Lung (tissue), 12 donors: Measurements from ENCODE around the gene OTUD1. TPM values are rescaled to one million over a fixed set of nuclear protein-coding genes. Genes with fewer than 3 reads are reported as not detected.

Source experiments
- ATAC-seq: fragments of 200-7000 bp; cut with Tn5 transposase; one replicate; pipeline ENCODE4 v1.9.1; 2020; ENCODE audit warnings: moderate number of reproducible peaks; ENCODE audit not compliant: insufficient read depth, low FRiP score
- DNase-seq, 3 donors: peaks; one replicate each; pipeline ENCODE4 v3.0.0-alpha.2; 2013 to 2017
- H3K27ac ChIP-seq, 2 donors: one replicate each; pipeline ENCODE4 v1.5.1; 2013; ENCODE audit warnings: mild to moderate bottlenecking in 2 of 2, moderate library complexity in 2 of 2, control low read depth in 1 of 2, inconsistent platforms in 1 of 2, low read depth in 1 of 2, low read length in 1 of 2
- H3K27me3 ChIP-seq, 3 donors: one replicate each; pipeline ENCODE4 v1.5.1; 2013; ENCODE audit warnings: low read length in 2 of 3; ENCODE audit not compliant: control insufficient read depth in 3 of 3, insufficient read depth in 3 of 3
- H3K36me3 ChIP-seq, 4 donors: one replicate each; pipeline ENCODE4 v1.5.1; 2013; ENCODE audit warnings: low read length in 4 of 4, mild to moderate bottlenecking in 1 of 4, moderate library complexity in 1 of 4; ENCODE audit not compliant: control insufficient read depth in 4 of 4, insufficient read depth in 4 of 4
- H3K4me1 ChIP-seq, 5 donors: one replicate each; pipeline ENCODE4 v1.5.1; 2013; ENCODE audit warnings: low read length in 5 of 5, mild to moderate bottlenecking in 2 of 5, moderate library complexity in 1 of 5; ENCODE audit not compliant: control insufficient read depth in 5 of 5, insufficient read depth in 5 of 5
- H3K4me3 ChIP-seq: one replicate; pipeline ENCODE4 v1.5.1; 2013; ENCODE audit warnings: mild to moderate bottlenecking, control low read depth, moderate library complexity
- H3K9ac ChIP-seq, 2 donors: one replicate each; pipeline ENCODE4 v1.5.1; 2013; ENCODE audit warnings: low read length in 2 of 2, control low read depth in 1 of 2; ENCODE audit not compliant: insufficient read depth in 1 of 2
- H3K9me3 ChIP-seq, 4 donors: one replicate each; pipeline ENCODE4 v1.5.1; 2013; ENCODE audit warnings: low read length in 3 of 4, mild to moderate bottlenecking in 1 of 4, moderate library complexity in 1 of 4; ENCODE audit not compliant: control insufficient read depth in 4 of 4, insufficient read depth in 3 of 4
- CTCF ChIP-seq: IDR thresholded peaks from 2 replicates; pipeline ENCODE4 v1.5.1; 2012; ENCODE audit warnings: mild to moderate bottlenecking; ENCODE audit errors: control extremely low read depth, extremely low read depth
- WGBS, 2 donors: extraction: QIAGEN DNeasy Blood & Tissue Kit; methylation state at CpG; one replicate each; pipeline ENCODE4 v1.1.7; 2013; 5-methylcytosine and 5-hydroxymethylcytosine counted together
- polyA plus RNA-seq, 2 donors: library from polyadenylated mRNA; stranded (reverse); fragments of 200-250 nt; gene quantifications; one replicate each; pipeline ENCODE4 v1.2.1, GENCODE V29; 2013
- total RNA-seq, 2 donors: library from RNA; depleted of rRNA in 1 of 2; stranded (reverse); fragments of >200 nt in 1 of 2; gene quantifications; one replicate each; pipeline ENCODE4 v1.2.1, GENCODE V29; 2014 to 2021
- donor health status: control.
- donor health status: control.
- donor health status: Bipolar disorder and iron deficiency.
- donor health status: healthy.
- donor health status: DM: yes; HTN: yes; CAD: no.

OTUD1 gene
- total and polyA plus RNA-seq, 4 donors: 10.3 to 24.9 (median 18.2) TPM

GRCh38 chr10:23433701-23434100 is 5.2 kb upstream of the OTUD1 start:
- no peaks in the 10 kb centered on the region for H3K36me3 ChIP-seq
- H3K9me3 ChIP-seq: no peaks in the 10 kb centered on the region
- no peak for TF ChIP-seq CTCF
- H3K4me3 ChIP-seq: no peak overlapping the region
- ATAC-seq: no peak
- peaks cover 0 to 2% (median 0%) of the 10 kb centered on the region in 5 donors for H3K4me1 ChIP-seq
- DNase-seq: no peak
- H3K27ac ChIP-seq: no peak overlapping the region
- 65 to 74% methylated on average over 2 of the region's 2 CpGs for WGBS, 2 donors
- no peak overlapping the region for H3K9ac ChIP-seq
- H3K27me3 ChIP-seq: no peaks in the 10 kb centered on the region

GRCh38 chr10:23435378-23435777 is 3.5 kb upstream of the OTUD1 start:
- Histone ChIP-seq H3K4me1 (peaks cover 0 to 4% (median 0%) of the 10 kb centered on the region in 5 donors), H3K27me3 (no peaks in the 10 kb centered on the region), H3K4me3 (no peak overlapping the region), H3K27ac (no peak overlapping the region), H3K36me3 (no peaks in the 10 kb centered on the region), H3K9me3 (no peaks in the 10 kb centered on the region), H3K9ac (no peak overlapping the region)
- WGBS, 2 donors: 96 to 98% methylated on average over 1 of the region's 1 CpG
- ATAC-seq (no peak), DNase-seq (no peak)
- no peak for TF ChIP-seq CTCF

- ATAC-seq: no peak
- 81 to 83% methylated on average over 4 of the region's 4 CpGs for WGBS, 2 donors
- DNase-seq: no peak
Measured at GRCh38 chr10:23436983-23437382, 1.9 kb upstream of the OTUD1 start.

More at GRCh38 chr10:23436983-23437382, 1.9 kb upstream of the OTUD1 start:
- peaks cover 0 to 20% (median 4%) of the 10 kb centered on the region in 5 donors for H3K4me1 ChIP-seq
- H3K27me3 ChIP-seq: no peaks in the 10 kb centered on the region
- no peaks in the 10 kb centered on the region for H3K9me3 ChIP-seq
- TF ChIP-seq CTCF: no peak
- H3K36me3 ChIP-seq: no peaks in the 10 kb centered on the region
- H3K4me3 ChIP-seq: no peak overlapping the region
- no peak overlapping the region for H3K27ac ChIP-seq
- H3K9ac ChIP-seq: no peak overlapping the region
